Kidney (tissue), 14 donors: ENCODE data around the gene CABP1. TPM values are rescaled to one million over a fixed set of nuclear protein-coding genes. Genes with fewer than 3 reads are reported as not detected.
"Not testable (repeated sequence)": the region's sequence is repeated elsewhere in the genome, so short reads cannot be mapped to it uniquely, and the experiment has no call there.

Source experiments
- DNase-seq, 5 donors: peaks; one replicate each; pipeline ENCODE4 v3.0.0-alpha.2; 2013 to 2020
- FAIRE-seq: peaks from 2 replicates; lab custom pipeline; 2012; peaks lifted over from hg19 to GRCh38; lab: Jason Lieb, UNC
- H3K27ac ChIP-seq, 2 donors: one replicate each; pipeline ENCODE4 v1.7.0; 2013; ENCODE audit warnings: low read depth in 2 of 2, low read length in 2 of 2, inconsistent platforms in 1 of 2
- H3K27me3 ChIP-seq: one replicate; pipeline ENCODE4 v1.7.1; 2013; ENCODE audit warnings: low read length, inconsistent platforms; ENCODE audit not compliant: control insufficient read depth, insufficient read depth
- H3K36me3 ChIP-seq, 3 donors: one replicate each; pipeline versions ENCODE4 v1.7.0 to v1.7.1; 2013; ENCODE audit warnings: low read length in 3 of 3, control low read depth in 1 of 3, inconsistent platforms in 1 of 3; ENCODE audit not compliant: insufficient read depth in 3 of 3, control insufficient read depth in 2 of 3
- H3K4me1 ChIP-seq, 3 donors: one replicate each; pipeline versions ENCODE4 v1.7.0 to v1.7.1; 2013; ENCODE audit warnings: low read length in 3 of 3, inconsistent platforms in 1 of 3, low read depth in 1 of 3; ENCODE audit not compliant: control insufficient read depth in 2 of 3, insufficient read depth in 2 of 3
- H3K4me3 ChIP-seq, 3 donors: one replicate each; pipeline versions ENCODE4 v1.7.0 to v1.8.1; 2013; ENCODE audit warnings: low read length in 3 of 3, control low read depth in 1 of 3, inconsistent platforms in 1 of 3
- H3K9ac ChIP-seq, 3 donors: one replicate each; pipeline versions ENCODE4 v1.7.0 to v1.7.1; 2013; ENCODE audit warnings: low read length in 3 of 3, control low read depth in 1 of 3, inconsistent platforms in 1 of 3
- H3K9me3 ChIP-seq, 3 donors: one replicate each; pipeline versions ENCODE4 v1.7.0 to v1.7.1; 2013; ENCODE audit warnings: low read length in 3 of 3, control low read depth in 1 of 3, inconsistent platforms in 1 of 3; ENCODE audit not compliant: control insufficient read depth in 2 of 3, insufficient read depth in 1 of 3
- intact Hi-C: fragments of 100-400 bp; cut with DNase I; formaldehyde crosslinking; loops from one replicate; pipeline ENCODE4 v1.11.1; 2022
- polyA plus RNA-seq: library from polyadenylated mRNA; stranded (reverse); fragments of 350-450 nt; fragmentation: Illumina TruSeq; extraction: RNeasy Lipid Tissue Mini Kit (QIAGEN cat#74804); gene quantifications from one replicate; pipeline ENCODE4 v1.2.3, GENCODE V29; 2014; ENCODE audit warnings: low read depth, low replicate concordance; ENCODE audit not compliant: insufficient read depth
- total RNA-seq: library from RNA; stranded (reverse); fragmentation: NEBNext Ultra II Directional; extraction: Animal tissue kit (Norgen Biotek cat#: 25700); gene quantifications from one replicate; pipeline ENCODE4 v1.2.1, GENCODE V29; 2021
- TF ChIP-seq, protein P1 (sequence below): IDR thresholded peaks from 3 replicates; pipeline ENCODE4 v1.5.1; 2012; ENCODE audit warnings: mild to moderate bottlenecking, moderate library complexity, borderline replicate concordance; ENCODE audit not compliant: insufficient read depth; ENCODE audit errors: extremely low read depth
- donor health status: control.
- donor health status: control.
- donor health status: control.
- donor health status: control.
- donor health status: control.
- donor health status: DM: yes; HTN: yes; CAD: no.
- donor health status: Normal renal cell carcinoma (clear cell type).

CABP1 gene
- total and polyA plus RNA-seq, 2 donors from 2014 or later = 2.0 to 24.1 TPM

DNA sequence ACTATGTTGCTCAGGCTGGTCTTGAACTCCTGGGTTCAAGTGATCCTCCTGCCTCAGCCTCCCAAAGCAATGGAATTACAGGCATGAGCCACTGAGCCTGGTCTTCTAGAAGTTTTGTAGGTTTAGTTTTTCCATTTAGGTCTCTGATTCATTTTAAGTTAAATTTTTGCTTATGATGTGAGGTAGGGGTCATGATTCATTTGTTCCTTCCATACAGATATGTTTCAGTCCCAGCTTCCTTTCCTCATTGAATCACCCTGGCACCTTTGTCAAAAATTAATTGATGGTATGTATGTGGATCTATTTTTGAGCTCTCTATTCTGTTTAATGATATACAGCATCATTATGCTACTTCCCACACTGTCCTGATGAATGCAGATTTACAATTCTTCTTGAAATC is 25.6 kb upstream of the CABP1 start:
- intact Hi-C loops = no loop called here
- FAIRE-seq = no peak

DNA sequence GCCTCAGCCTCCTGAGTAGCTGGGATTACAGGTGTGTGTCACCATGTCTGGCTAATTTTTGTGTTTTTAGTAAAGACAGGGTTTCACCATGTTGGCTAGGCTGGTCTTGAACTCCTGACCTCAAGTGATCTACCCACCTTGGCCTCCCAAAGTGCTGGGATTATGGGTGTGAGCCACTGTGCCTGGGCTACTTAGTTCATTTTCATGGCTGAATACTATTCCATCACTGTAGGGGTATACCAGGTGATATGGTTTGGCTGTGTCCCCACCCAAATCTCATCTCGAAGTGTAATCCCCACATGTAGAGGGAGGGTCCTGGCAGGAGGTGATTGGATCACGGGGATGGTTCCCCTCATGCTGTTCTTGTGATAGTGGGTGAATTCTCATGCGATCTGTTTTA is 23.2 kb upstream of the CABP1 start:
- H3K27ac ChIP-seq, H3K9ac ChIP-seq, H3K4me3 ChIP-seq, intact Hi-C loops, H3K36me3 ChIP-seq, DNase-seq, H3K9me3 ChIP-seq, FAIRE-seq, H3K4me1 ChIP-seq, H3K27me3 ChIP-seq: not testable (repeated sequence)

More for the DNA sequence above, 25.6 kb upstream of the CABP1 start:
- no peak for DNase-seq
- Histone ChIP-seq H3K36me3 (no peaks in the 10 kb centered on the region), H3K27ac (no peak overlapping the region), H3K9ac (no peak overlapping the region), H3K4me3 (no peak overlapping the region), H3K27me3 (no peaks in the 10 kb centered on the region), H3K9me3 (no peaks in the 10 kb centered on the region), H3K4me1 (no peaks in the 10 kb centered on the region)
- TF ChIP-seq, protein P1, sequence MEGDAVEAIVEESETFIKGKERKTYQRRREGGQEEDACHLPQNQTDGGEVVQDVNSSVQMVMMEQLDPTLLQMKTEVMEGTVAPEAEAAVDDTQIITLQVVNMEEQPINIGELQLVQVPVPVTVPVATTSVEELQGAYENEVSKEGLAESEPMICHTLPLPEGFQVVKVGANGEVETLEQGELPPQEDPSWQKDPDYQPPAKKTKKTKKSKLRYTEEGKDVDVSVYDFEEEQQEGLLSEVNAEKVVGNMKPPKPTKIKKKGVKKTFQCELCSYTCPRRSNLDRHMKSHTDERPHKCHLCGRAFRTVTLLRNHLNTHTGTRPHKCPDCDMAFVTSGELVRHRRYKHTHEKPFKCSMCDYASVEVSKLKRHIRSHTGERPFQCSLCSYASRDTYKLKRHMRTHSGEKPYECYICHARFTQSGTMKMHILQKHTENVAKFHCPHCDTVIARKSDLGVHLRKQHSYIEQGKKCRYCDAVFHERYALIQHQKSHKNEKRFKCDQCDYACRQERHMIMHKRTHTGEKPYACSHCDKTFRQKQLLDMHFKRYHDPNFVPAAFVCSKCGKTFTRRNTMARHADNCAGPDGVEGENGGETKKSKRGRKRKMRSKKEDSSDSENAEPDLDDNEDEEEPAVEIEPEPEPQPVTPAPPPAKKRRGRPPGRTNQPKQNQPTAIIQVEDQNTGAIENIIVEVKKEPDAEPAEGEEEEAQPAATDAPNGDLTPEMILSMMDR = no peak

DNA sequence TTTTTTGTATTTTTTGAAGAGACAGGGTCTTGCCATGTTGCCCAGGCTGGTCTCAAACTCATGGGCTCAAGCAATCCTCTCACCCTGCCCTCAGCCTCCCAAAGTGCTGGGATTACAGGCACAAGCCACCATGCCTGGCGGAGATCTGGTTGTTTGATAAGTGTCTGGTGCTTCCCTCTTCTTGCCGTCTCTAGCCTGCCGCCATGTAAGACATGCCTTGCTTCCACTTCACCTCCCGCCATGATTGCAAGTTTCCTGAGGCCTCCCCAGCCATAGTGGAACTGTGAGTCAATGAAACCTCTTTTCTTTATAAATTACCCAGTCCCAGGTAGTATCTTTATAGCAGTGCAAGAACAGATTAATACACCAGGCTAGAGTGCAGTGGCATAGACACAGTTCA is 22.7 kb upstream of the CABP1 start:
- H3K4me3 ChIP-seq, H3K9ac ChIP-seq, DNase-seq, H3K27ac ChIP-seq, H3K4me1 ChIP-seq, H3K36me3 ChIP-seq, H3K9me3 ChIP-seq, intact Hi-C loops, H3K27me3 ChIP-seq, FAIRE-seq: not testable (repeated sequence)

DNA sequence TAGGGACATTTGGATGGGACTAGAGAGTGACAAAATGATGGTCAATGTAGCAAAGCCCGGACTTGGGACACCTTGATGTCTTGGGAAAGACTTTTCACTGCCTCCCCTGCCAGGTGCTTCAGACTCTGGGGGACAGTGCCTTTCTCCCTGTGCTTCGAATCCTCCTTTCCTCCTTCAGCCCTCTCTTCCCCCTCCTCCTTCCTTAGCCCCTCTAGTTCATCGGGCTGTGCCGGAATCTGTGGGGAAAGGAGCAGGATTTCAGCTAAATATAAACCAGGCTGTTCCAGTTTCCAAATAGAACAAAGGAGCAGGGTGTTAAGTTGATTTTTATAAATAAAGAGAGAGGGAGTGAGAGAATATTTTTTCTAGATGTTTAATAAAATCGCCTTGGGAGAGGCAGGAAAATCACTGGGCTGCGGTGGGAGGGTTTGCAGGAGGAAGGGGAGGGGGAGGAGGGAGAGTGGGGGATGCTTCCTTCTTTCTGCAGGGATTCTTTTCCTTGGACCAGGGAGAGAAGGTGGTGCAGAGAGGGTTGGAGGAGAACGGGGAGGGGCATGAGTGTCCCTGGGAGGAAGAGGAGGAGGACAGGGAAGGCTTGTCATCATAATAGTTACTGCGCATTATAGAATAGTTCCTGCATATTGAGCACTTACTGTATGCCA is 21.3 kb upstream of the CABP1 start:
- FAIRE-seq (no peak), DNase-seq (no peak)
- Histone ChIP-seq H3K27ac (no peak overlapping the region), H3K9ac (no peak overlapping the region), H3K27me3 (no peaks in the 10 kb centered on the region), H3K4me3 (no peak overlapping the region), H3K9me3 (no peaks in the 10 kb centered on the region), H3K36me3 (no peaks in the 10 kb centered on the region), H3K4me1 (no peaks in the 10 kb centered on the region)
- intact Hi-C loops = no loop called here
- TF ChIP-seq, protein P1 = no peak
